GM12878 (cell line): ENCODE data around the gene LXN.

Source experiments
- FOS ChIP-seq: IDR thresholded peaks from 3 replicates; pipeline ENCODE4 v1.6.1; 2011; ENCODE audit warnings: borderline replicate concordance; ENCODE audit not compliant: insufficient read length; ENCODE audit errors: extremely low read depth
- POU2F2 ChIP-seq: IDR thresholded peaks from 3 replicates; pipeline ENCODE4 v1.6.1; 2011; ENCODE audit warnings: low read depth, mild to moderate bottlenecking, low read length, borderline replicate concordance
- SREBF2 ChIP-seq: IDR thresholded peaks from 2 replicates; pipeline ENCODE4 v1.6.1; 2012; ENCODE audit warnings: mild to moderate bottlenecking, low read length
- TF ChIP-seq, protein P1 (sequence below), 3 experiments: IDR thresholded peaks in 2 of 3; conservative IDR thresholded peaks in 1 of 3; 2 replicates each; pipeline ENCODE4 v1.5.1; 2011; ENCODE audit warnings: low read depth in 3 of 3, low read length in 3 of 3, mild to moderate bottlenecking in 3 of 3, control low read depth in 2 of 3, moderate library complexity in 2 of 3, inconsistent platforms in 1 of 3, mixed read lengths in 1 of 3; ENCODE audit not compliant: control insufficient read depth in 2 of 3, insufficient read depth in 1 of 3; ENCODE audit errors: extremely low read depth in 1 of 3
- TF ChIP-seq, protein P2 (sequence below): fragments of 450-650 bp; IDR thresholded peaks from 2 replicates; pipeline ENCODE4 v1.6.1; 2017; ENCODE audit warnings: mild to moderate bottlenecking, moderate library complexity

DNA sequence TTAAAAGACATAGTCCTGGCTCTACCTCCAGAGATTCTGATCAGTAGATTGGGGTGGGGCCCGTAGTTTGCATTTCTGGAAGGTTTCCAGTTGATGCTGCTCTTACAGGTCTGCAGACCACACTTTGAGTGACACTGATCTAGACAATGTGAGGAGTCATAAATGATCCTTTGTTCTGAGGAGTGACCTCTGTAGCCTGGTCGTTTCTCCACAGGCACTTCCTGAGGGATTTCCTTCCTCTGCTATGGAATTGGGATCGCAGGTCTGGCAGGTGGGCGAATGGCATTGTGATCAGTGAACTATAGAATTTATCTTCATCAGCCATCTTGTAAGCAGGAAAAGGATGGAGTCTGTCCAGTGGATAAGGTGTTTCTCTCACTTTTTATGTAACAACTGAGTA, 22.7 kb downstream of the LXN start:
- TF ChIP-seq FOS = no peak
- TF ChIP-seq, protein P1, sequence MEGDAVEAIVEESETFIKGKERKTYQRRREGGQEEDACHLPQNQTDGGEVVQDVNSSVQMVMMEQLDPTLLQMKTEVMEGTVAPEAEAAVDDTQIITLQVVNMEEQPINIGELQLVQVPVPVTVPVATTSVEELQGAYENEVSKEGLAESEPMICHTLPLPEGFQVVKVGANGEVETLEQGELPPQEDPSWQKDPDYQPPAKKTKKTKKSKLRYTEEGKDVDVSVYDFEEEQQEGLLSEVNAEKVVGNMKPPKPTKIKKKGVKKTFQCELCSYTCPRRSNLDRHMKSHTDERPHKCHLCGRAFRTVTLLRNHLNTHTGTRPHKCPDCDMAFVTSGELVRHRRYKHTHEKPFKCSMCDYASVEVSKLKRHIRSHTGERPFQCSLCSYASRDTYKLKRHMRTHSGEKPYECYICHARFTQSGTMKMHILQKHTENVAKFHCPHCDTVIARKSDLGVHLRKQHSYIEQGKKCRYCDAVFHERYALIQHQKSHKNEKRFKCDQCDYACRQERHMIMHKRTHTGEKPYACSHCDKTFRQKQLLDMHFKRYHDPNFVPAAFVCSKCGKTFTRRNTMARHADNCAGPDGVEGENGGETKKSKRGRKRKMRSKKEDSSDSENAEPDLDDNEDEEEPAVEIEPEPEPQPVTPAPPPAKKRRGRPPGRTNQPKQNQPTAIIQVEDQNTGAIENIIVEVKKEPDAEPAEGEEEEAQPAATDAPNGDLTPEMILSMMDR (IDR thresholded peaks at IDR 0.05 in 2 of 3, conservative IDR thresholded peaks at IDR 0.05 in 1 of 3; ENCODE audit: control insufficient read depth in 2 of 3, extremely low read depth in 1 of 3, insufficient read depth in 1 of 3, low read depth in 3 of 3, low read length in 3 of 3) = no peak
- TF ChIP-seq SREBF2 = no peak
- no peak for TF ChIP-seq POU2F2
- TF ChIP-seq, protein P2, sequence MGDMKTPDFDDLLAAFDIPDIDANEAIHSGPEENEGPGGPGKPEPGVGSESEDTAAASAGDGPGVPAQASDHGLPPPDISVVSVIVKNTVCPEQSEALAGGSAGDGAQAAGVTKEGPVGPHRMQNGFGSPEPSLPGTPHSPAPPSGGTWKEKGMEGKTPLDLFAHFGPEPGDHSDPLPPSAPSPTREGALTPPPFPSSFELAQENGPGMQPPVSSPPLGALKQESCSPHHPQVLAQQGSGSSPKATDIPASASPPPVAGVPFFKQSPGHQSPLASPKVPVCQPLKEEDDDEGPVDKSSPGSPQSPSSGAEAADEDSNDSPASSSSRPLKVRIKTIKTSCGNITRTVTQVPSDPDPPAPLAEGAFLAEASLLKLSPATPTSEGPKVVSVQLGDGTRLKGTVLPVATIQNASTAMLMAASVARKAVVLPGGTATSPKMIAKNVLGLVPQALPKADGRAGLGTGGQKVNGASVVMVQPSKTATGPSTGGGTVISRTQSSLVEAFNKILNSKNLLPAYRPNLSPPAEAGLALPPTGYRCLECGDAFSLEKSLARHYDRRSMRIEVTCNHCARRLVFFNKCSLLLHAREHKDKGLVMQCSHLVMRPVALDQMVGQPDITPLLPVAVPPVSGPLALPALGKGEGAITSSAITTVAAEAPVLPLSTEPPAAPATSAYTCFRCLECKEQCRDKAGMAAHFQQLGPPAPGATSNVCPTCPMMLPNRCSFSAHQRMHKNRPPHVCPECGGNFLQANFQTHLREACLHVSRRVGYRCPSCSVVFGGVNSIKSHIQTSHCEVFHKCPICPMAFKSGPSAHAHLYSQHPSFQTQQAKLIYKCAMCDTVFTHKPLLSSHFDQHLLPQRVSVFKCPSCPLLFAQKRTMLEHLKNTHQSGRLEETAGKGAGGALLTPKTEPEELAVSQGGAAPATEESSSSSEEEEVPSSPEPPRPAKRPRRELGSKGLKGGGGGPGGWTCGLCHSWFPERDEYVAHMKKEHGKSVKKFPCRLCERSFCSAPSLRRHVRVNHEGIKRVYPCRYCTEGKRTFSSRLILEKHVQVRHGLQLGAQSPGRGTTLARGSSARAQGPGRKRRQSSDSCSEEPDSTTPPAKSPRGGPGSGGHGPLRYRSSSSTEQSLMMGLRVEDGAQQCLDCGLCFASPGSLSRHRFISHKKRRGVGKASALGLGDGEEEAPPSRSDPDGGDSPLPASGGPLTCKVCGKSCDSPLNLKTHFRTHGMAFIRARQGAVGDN = no peak
